Cardiac muscle cell (in vitro differentiated cells and primary cell): ENCODE results near the gene RALA. TPM values are rescaled to one million over a fixed set of nuclear protein-coding genes. Genes with fewer than 3 reads are reported as not detected.

Experiments used
- DNase-seq, 2 donors: peaks; one replicate each; pipeline versions ENCODE4 v3.0.0 to v3.0.0-alpha.2; 2010 to 2017; ENCODE audit warnings: low read depth in 1 of 2, low spot score in 1 of 2
- H3K27ac ChIP-seq: fragments of 200-600 bp; sonication (generic); 2 replicates; pipeline ENCODE4 v1.5.1; 2016
- H3K27me3 ChIP-seq: fragments of 200-600 bp; sonication (generic); 2 replicates; pipeline ENCODE4 v1.6.0; 2016; ENCODE audit warnings: control low read depth
- H3K36me3 ChIP-seq: fragments of 200-600 bp; sonication (generic); 2 replicates; pipeline ENCODE4 v1.5.1; 2016; ENCODE audit warnings: control low read depth
- H3K4me1 ChIP-seq: fragments of 200-600 bp; sonication (generic); 2 replicates; pipeline ENCODE4 v1.8.1; 2017; ENCODE audit warnings: low read depth, mild to moderate bottlenecking, mixed run types
- H3K4me3 ChIP-seq: fragments of 200-600 bp; sonication (generic); 2 replicates; pipeline ENCODE4 v1.5.1; 2016; ENCODE audit warnings: mild to moderate bottlenecking
- H3K9me3 ChIP-seq: fragments of 200-600 bp; sonication (generic); 2 replicates; pipeline ENCODE4 v1.5.1; 2017; ENCODE audit warnings: low read depth, mild to moderate bottlenecking, control low read depth
- polyA plus RNA-seq: library from polyadenylated mRNA; unstranded; fragments of >200 nt; fragmentation: Nextera tagmentation; extraction: Ambion mirVana; gene quantifications from 2 replicates; pipeline ENCODE4 v1.2.1, GENCODE V29; 2016
- total RNA-seq: library from RNA; depleted of rRNA; stranded (reverse); fragments of >200 nt; gene quantifications from 2 replicates; pipeline ENCODE4 v1.2.3, GENCODE V29; 2016
- TF ChIP-seq, protein P1 (sequence below): IDR thresholded peaks from 2 replicates; pipeline ENCODE4 v1.5.1; 2012; ENCODE audit warnings: low read depth, mild to moderate bottlenecking, low read length

Gene RALA
- total and polyA plus RNA-seq, 2 experiments from 2014 or later, result 7.3 to 44.4 TPM

DNA sequence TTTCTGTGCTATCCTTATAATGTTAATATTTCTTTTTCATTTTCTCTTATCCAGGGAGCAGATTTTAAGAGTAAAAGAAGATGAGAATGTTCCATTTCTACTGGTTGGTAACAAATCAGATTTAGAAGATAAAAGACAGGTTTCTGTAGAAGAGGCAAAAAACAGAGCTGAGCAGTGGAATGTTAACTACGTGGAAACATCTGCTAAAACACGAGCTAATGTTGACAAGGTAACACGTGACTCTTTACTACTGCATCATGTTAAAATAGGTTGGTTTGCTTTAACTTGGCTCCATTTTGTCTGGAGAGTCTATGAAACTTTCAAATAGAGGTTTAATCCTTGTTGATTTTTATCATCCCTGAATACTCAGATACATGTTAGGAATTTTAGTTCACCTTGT lies 73.3 kb downstream of the RALA start:
- Histone ChIP-seq H3K27ac (no peak overlapping the region), H3K9me3 (no peaks in the 10 kb centered on the region)

DNA sequence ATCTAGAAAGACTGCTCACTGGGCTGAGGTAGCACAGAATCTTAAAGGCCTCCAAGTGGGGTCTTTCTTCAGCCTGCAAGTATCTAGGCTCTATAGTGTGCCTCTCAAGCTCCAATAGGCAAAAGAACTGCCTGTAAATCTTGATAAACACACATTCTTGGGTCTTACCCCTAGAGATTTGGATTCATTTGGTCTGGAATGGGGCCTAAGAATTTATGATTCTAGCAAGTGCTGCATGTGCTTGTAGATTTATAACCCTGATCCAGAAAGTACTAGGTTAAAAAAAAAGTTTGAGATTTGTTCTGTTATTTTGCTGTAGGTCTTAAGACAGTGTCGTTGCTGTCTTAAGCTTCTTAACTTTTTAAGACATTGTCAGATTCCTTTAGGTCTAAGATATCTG lies 74.1 kb downstream of the RALA start:
- Histone ChIP-seq H3K4me3 (no peak overlapping the region), H3K4me1 (no peaks in the 10 kb centered on the region), H3K36me3 (peaks cover 25% of the 10 kb centered on the region), H3K27ac (no peak overlapping the region), H3K27me3 (no peaks in the 10 kb centered on the region), H3K9me3 (no peaks in the 10 kb centered on the region)
- DNase-seq, result no peak
- TF ChIP-seq, protein P1, sequence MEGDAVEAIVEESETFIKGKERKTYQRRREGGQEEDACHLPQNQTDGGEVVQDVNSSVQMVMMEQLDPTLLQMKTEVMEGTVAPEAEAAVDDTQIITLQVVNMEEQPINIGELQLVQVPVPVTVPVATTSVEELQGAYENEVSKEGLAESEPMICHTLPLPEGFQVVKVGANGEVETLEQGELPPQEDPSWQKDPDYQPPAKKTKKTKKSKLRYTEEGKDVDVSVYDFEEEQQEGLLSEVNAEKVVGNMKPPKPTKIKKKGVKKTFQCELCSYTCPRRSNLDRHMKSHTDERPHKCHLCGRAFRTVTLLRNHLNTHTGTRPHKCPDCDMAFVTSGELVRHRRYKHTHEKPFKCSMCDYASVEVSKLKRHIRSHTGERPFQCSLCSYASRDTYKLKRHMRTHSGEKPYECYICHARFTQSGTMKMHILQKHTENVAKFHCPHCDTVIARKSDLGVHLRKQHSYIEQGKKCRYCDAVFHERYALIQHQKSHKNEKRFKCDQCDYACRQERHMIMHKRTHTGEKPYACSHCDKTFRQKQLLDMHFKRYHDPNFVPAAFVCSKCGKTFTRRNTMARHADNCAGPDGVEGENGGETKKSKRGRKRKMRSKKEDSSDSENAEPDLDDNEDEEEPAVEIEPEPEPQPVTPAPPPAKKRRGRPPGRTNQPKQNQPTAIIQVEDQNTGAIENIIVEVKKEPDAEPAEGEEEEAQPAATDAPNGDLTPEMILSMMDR, result no peak

More for the DNA sequence above, 73.3 kb downstream of the RALA start:
- H3K27me3 ChIP-seq, result no peaks in the 10 kb centered on the region
- DNase-seq, result no peak
- peaks cover 25% of the 10 kb centered on the region for H3K36me3 ChIP-seq
- no peaks in the 10 kb centered on the region for H3K4me1 ChIP-seq
- TF ChIP-seq, protein P1, result no peak
- H3K4me3 ChIP-seq, result no peak overlapping the region

DNA sequence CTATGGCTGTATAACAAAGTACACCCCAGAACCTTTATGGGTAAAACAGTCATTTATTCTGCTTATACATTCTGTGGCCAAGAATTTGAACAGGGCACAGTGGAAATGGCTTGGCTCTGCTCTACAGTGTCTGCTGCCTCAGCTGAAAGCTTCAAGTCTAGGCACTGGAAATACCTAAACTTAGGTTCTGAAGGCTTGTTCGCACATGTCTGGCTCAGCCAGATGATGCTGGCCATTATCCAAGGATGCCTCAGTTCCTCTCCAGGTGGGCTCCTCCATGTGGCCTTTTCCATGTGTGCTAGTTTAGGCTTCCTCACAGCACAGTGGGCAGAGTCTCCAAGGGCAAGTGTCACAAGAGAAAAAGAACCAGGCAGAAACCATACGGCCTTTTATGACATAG lies 76.8 kb downstream of the RALA start:
- H3K27ac ChIP-seq, result no peak overlapping the region
- H3K9me3 ChIP-seq, result no peaks in the 10 kb centered on the region
- no peak for DNase-seq
- H3K4me3 ChIP-seq, result no peak overlapping the region
- H3K36me3 ChIP-seq, result peaks cover 20% of the 10 kb centered on the region
- TF ChIP-seq, protein P1, result no peak
- no peaks in the 10 kb centered on the region for H3K4me1 ChIP-seq
- H3K27me3 ChIP-seq, result no peaks in the 10 kb centered on the region

DNA sequence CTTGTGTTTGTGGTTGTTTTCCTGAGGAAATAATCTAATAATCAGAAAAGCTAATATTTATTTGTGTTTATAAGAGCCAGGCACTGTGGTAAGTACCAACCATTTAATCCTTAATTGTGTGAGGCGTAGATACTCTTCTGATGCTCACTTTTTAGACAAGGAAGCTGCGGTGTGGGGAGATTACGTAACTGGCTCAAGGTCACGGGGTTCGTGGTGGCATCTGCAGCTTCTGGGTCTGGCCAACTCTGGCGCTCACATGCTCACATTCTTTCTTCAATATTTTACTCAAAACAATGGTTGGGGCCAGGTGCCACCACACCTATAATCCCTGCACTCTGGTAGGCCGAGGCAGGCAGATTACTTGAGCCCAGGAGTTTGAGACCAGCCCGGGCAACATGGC lies 77.6 kb downstream of the RALA start:
- Histone ChIP-seq H3K27me3 (no peaks in the 10 kb centered on the region), H3K27ac (no peak overlapping the region), H3K36me3 (peaks cover 21% of the 10 kb centered on the region), H3K4me1 (no peaks in the 10 kb centered on the region), H3K9me3 (no peaks in the 10 kb centered on the region), H3K4me3 (no peak overlapping the region)
- TF ChIP-seq, protein P1, result no peak
- DNase-seq, result no peak

DNA sequence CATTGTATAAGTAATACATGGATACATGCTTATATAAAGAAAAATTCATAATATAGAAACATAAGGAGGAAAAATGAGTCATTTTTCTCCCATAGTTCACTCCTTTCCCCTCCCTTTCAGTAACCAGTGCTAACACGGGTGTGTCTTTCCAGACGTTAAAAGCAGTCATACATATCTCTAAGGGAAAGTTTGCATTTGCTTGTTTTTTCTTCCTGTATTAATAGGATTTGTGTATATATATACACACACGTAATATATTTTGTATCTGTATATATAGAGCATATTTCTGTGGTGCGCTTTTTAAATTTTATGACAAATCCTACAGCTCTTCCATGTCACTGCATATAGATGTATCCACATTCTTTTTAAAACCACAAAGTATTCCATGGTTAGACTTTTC lies 78.8 kb downstream of the RALA start:
- no peak overlapping the region for H3K27ac ChIP-seq
- H3K27me3 ChIP-seq, result no peaks in the 10 kb centered on the region
- TF ChIP-seq, protein P1, result no peak
- no peak overlapping the region for H3K4me3 ChIP-seq
- H3K36me3 ChIP-seq, result peaks cover 19% of the 10 kb centered on the region
- DNase-seq, result no peak
- H3K4me1 ChIP-seq, result no peaks in the 10 kb centered on the region
- no peaks in the 10 kb centered on the region for H3K9me3 ChIP-seq

DNA sequence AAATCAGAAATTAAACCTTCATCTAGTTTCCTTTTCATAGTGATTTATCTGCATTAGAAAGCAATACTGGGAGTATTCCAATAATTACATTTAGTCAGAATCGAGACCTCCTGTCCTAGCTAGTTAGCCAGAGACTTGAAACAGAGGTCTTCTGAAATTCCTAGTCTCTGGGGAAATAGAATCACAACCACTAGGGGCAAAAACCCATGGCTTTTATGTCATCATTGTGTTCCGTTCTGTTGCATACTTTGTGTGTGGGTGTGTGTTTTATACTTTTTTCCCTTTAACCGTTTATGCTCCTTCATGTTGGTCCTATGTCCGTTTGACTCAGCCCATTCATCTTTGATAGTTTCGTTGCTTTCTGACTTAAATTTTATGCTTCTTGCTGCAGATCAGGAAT lies 79.8 kb downstream of the RALA start:
- H3K4me1 ChIP-seq, result no peaks in the 10 kb centered on the region
- peaks cover 15% of the 10 kb centered on the region for H3K36me3 ChIP-seq
- no peaks in the 10 kb centered on the region for H3K27me3 ChIP-seq
- no peak overlapping the region for H3K27ac ChIP-seq
- no peaks in the 10 kb centered on the region for H3K9me3 ChIP-seq
- peak in 1 of 2 donors; percentile 19 for DNase-seq
- TF ChIP-seq, protein P1, result peak; percentile 4
- no peak overlapping the region for H3K4me3 ChIP-seq
